ENCODE measurements around the gene SLC13A5. TPM values are rescaled to one million over a fixed set of nuclear protein-coding genes. Genes with fewer than 3 reads are reported as not detected.

Gene SLC13A5
- polyA plus RNA-seq, 3 donors: not detected

DNA sequence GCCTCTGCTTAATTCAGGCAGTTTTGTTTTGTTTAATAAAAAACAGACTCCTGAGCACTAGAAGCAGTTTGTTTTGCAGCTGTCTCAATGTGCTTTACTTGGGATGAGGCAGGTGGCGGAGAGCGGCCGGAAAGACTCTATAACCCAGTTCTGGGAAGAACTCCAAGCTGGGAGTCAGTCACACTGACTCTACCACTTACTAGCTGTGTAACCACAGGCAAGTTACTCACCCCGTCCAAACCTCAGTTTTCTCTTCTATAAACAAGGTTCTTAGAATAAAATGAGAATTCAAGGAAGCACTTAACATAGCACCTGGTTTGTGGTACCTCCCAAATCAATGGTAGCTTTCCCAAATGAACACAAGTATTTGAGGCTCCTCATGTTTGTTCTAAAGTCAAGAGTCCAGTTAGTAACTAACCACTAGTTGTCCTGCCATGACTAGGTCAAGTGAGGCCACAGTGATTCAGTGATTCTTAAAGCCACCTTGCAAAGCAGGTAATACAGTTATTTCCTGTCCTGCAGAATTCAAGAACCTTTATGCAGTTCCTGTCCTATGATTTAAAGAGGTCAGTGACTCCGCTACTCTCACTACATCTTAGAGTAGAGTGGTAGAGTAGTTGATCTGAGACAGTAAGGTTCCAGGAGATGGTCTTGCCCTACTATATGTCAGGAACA lies 69.6 kb downstream of the SLC13A5 start:
- no peaks in the 10 kb centered on the region for H3K27me3 ChIP-seq (ENCODE audit: control insufficient read depth in 2 of 2, insufficient read depth in 2 of 2, low read length in 2 of 2)
- H3K4me3 ChIP-seq (replicated peaks in 1 of 3; ENCODE audit: low read depth in 2 of 3, low read length in 3 of 3): no peak overlapping the region
- H3K4me1 Mint-ChIP-seq: peaks cover 34% of the 10 kb centered on the region
- DNase-seq: no peak
- peaks cover 21 to 32% of the 10 kb centered on the region in 2 donors for H3K4me1 ChIP-seq (ENCODE audit: control insufficient read depth in 1 of 2, insufficient read depth in 2 of 2, low read length in 2 of 2)
- no peak overlapping the region for H3K4me3 Mint-ChIP-seq
- no peaks in the 10 kb centered on the region for H3K9me3 Mint-ChIP-seq
- WGBS (ENCODE audit: insufficient coverage): 100% methylated on average over 3 of the region's 5 CpGs
- peaks cover 0 to 11% (median 0%) of the 10 kb centered on the region in 3 donors for H3K27me3 Mint-ChIP-seq (ENCODE audit: low read depth in 3 of 3)
- H3K36me3 ChIP-seq (replicated peaks in 1 of 2; ENCODE audit: control insufficient read depth in 1 of 2, insufficient read depth in 2 of 2, low read length in 2 of 2): peaks cover 20 to 59% of the 10 kb centered on the region in 2 donors
- peaks cover 42% of the 10 kb centered on the region for H4K20me1 ChIP-seq (ENCODE audit: insufficient read depth, low read length)
- no peak overlapping the region for H2AFZ ChIP-seq (ENCODE audit: insufficient read depth, low read depth, low read length, poor library complexity, severe bottlenecking)
- H3K9ac ChIP-seq (ENCODE audit: insufficient read depth, low read length, poor library complexity, severe bottlenecking): no peak overlapping the region
- H3K9me3 ChIP-seq (replicated peaks in 1 of 2; ENCODE audit: control insufficient read depth in 1 of 2, insufficient read depth in 1 of 2, low read length in 2 of 2): no peaks in the 10 kb centered on the region
- no peak overlapping the region for H3K27ac Mint-ChIP-seq
- H3K79me2 ChIP-seq (ENCODE audit: insufficient read depth, low read length): peaks cover 51% of the 10 kb centered on the region
- peaks cover 50% of the 10 kb centered on the region in 2 donors for H3K36me3 Mint-ChIP-seq
- no peak overlapping the region for H3K4me2 ChIP-seq (replicated peaks; ENCODE audit: extremely low read depth, low read length, poor library complexity, severe bottlenecking)
- intact Hi-C loops (cut with micrococcal nuclease): loop anchor here in 1 of 2 donors (10.0 kb wide), 1 partner anchor 169 kb away; no protein-coding TSS in a partner anchor
- no peak overlapping the region for H3K27ac ChIP-seq (ENCODE audit: low read depth in 1 of 2, low read length in 2 of 2)
- TF ChIP-seq CTCF (IDR thresholded peaks at IDR 0.05): no peak

DNA sequence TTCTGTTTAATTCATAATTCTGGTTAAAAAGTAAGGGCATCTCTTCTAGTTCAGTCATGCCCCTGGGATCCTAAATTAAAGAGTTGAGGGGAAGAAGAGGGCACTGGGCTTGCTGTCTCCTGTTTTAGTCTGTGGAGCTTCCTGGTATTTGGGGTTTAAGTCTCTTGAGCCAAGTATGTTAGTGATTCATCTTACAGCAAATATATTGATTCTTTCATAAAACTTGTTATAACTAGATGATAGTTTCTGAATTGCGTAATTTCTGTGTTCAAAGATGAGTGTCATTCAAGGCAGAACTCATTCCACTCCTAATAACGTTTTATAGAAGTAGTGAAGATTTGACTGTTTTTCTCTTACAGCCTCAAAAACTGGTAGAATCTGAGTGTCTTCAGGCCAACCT lies 70.6 kb downstream of the SLC13A5 start:
- H3K9ac ChIP-seq (ENCODE audit: insufficient read depth, low read length, poor library complexity, severe bottlenecking): no peak overlapping the region
- Mint-ChIP-seq H3K4me1 (peaks cover 37% of the 10 kb centered on the region), H3K9me3 (no peaks in the 10 kb centered on the region), H3K27ac (peak overlapping the region in 1 of 7 donors; percentile 69), H3K36me3 (peaks cover 42 to 44% of the 10 kb centered on the region in 2 donors), H3K4me3 (no peak overlapping the region), H3K27me3 (ENCODE audit: low read depth in 3 of 3) (peaks cover 0 to 11% (median 3%) of the 10 kb centered on the region in 3 donors)
- peaks cover 21 to 33% of the 10 kb centered on the region in 2 donors for H3K4me1 ChIP-seq (ENCODE audit: control insufficient read depth in 1 of 2, insufficient read depth in 2 of 2, low read length in 2 of 2)
- H3K27me3 ChIP-seq (ENCODE audit: control insufficient read depth in 2 of 2, insufficient read depth in 2 of 2, low read length in 2 of 2): no peaks in the 10 kb centered on the region
- H3K79me2 ChIP-seq (ENCODE audit: insufficient read depth, low read length): peaks cover 43% of the 10 kb centered on the region
- H3K27ac ChIP-seq (ENCODE audit: low read depth in 1 of 2, low read length in 2 of 2): no peak overlapping the region
- DNase-seq: no peak
- no peak overlapping the region for H2AFZ ChIP-seq (ENCODE audit: insufficient read depth, low read depth, low read length, poor library complexity, severe bottlenecking)
- peaks cover 20 to 49% of the 10 kb centered on the region in 2 donors for H3K36me3 ChIP-seq (replicated peaks in 1 of 2; ENCODE audit: control insufficient read depth in 1 of 2, insufficient read depth in 2 of 2, low read length in 2 of 2)
- WGBS (ENCODE audit: insufficient coverage): no CpG with 5 or more reads among the region's 2 CpGs
- no peak overlapping the region for H3K4me3 ChIP-seq (replicated peaks in 1 of 3; ENCODE audit: low read depth in 2 of 3, low read length in 3 of 3)
- H3K9me3 ChIP-seq (replicated peaks in 1 of 2; ENCODE audit: control insufficient read depth in 1 of 2, insufficient read depth in 1 of 2, low read length in 2 of 2): no peaks in the 10 kb centered on the region
- intact Hi-C loops (cut with micrococcal nuclease): loop anchor here in 1 of 2 donors (10.0 kb wide), 1 partner anchor 168 kb away; no protein-coding TSS in a partner anchor
- no peak overlapping the region for H3K4me2 ChIP-seq (replicated peaks; ENCODE audit: extremely low read depth, low read length, poor library complexity, severe bottlenecking)
- no peak for TF ChIP-seq CTCF (IDR thresholded peaks at IDR 0.05)
- H4K20me1 ChIP-seq (ENCODE audit: insufficient read depth, low read length): peaks cover 32% of the 10 kb centered on the region
